Activated CD8-positive, alpha-beta memory T cell treated with anti-CD3 and anti-CD28 coated beads for 36 hours (primary cell): ENCODE results near the gene PNMA6F. TPM values are rescaled to one million over a fixed set of nuclear protein-coding genes. Genes with fewer than 3 reads are reported as not detected.
"Not testable (repeated sequence)": the region's sequence is repeated elsewhere in the genome, so short reads cannot be mapped to it uniquely, and the experiment has no call there.

Experiments
- CTCF ChIA-PET: fragments of 350-600 bp; sonication (Branson Sonifier 250); formaldehyde crosslinking; loops from one replicate; lab custom pipeline; 2021; ENCODE audit warnings: antibody characterized with exemption; lab: Charles Lee
- POLR2A ChIA-PET: fragments of 350-600 bp; sonication (Branson Sonifier 250); formaldehyde crosslinking; loops from one replicate; lab custom pipeline; 2021; ENCODE audit warnings: antibody characterized with exemption; lab: Charles Lee
- total RNA-seq, 2 experiments: library from RNA; stranded (reverse); gene quantifications; one replicate each; pipeline ENCODE4 v1.2.3, GENCODE V29; 2021

The PNMA6F gene
- total RNA-seq, 2 experiments from 2014 or later, result not detected

GRCh38 chrX:153305972-153306371 lies 15.6 kb downstream of the PNMA6F start:
- ChIA-PET CTCF (no interaction called here), POLR2A (no interaction called here)

- ChIA-PET CTCF (no interaction called here), POLR2A (no interaction called here)
Measured at GRCh38 chrX:153304988-153305736, 16.4 kb downstream of the PNMA6F start.

GRCh38 chrX:153303276-153304262 lies 18.0 kb downstream of the PNMA6F start:
- CTCF ChIA-PET, result interaction anchor here (0.8 kb wide), 1 partner anchor 31 kb away, joined by 3 read pairs; no protein-coding TSS in a partner anchor
- POLR2A ChIA-PET, result no interaction called here

- POLR2A ChIA-PET, result no interaction called here
- CTCF ChIA-PET, result no interaction called here
Measured at GRCh38 chrX:153302796-153303195, 18.8 kb downstream of the PNMA6F start.

- ChIA-PET CTCF (no interaction called here), POLR2A (no interaction called here)
Measured at GRCh38 chrX:153301746-153302145, 19.8 kb downstream of the PNMA6F start.

GRCh38 chrX:153299855-153300254 lies 21.7 kb downstream of the PNMA6F start:
- ChIA-PET POLR2A (no interaction called here), CTCF (no interaction called here)

- ChIA-PET POLR2A (no interaction called here), CTCF (no interaction called here)
Measured at GRCh38 chrX:153297376-153297775, 24.2 kb downstream of the PNMA6F start.

GRCh38 chrX:153293485-153294071 lies 28.0 kb downstream of the PNMA6F start:
- CTCF ChIA-PET, result not testable (repeated sequence)

GRCh38 chrX:153288807-153289206 lies 32.8 kb downstream of the PNMA6F start:
- CTCF ChIA-PET, POLR2A ChIA-PET: not testable (repeated sequence)

More at GRCh38 chrX:153293485-153294071, 28.0 kb downstream of the PNMA6F start:
- POLR2A ChIA-PET, result not testable (repeated sequence)

GRCh38 chrX:153285678-153286077 lies 35.9 kb downstream of the PNMA6F start:
- POLR2A ChIA-PET, result not testable (repeated sequence)

GRCh38 chrX:153283982-153284381 lies 37.6 kb downstream of the PNMA6F start:
- POLR2A ChIA-PET, CTCF ChIA-PET: not testable (repeated sequence)

More at GRCh38 chrX:153285678-153286077, 35.9 kb downstream of the PNMA6F start:
- CTCF ChIA-PET, result not testable (repeated sequence)

- POLR2A ChIA-PET, CTCF ChIA-PET: not testable (repeated sequence)
Measured at GRCh38 chrX:153281784-153282183, 39.8 kb downstream of the PNMA6F start.

- POLR2A ChIA-PET, CTCF ChIA-PET: not testable (repeated sequence)
Measured at GRCh38 chrX:153279304-153279703, 42.3 kb downstream of the PNMA6F start.

GRCh38 chrX:153276049-153276448 lies 45.5 kb downstream of the PNMA6F start:
- CTCF ChIA-PET, result not testable (repeated sequence)

GRCh38 chrX:153275418-153275817 lies 46.1 kb downstream of the PNMA6F start:
- POLR2A ChIA-PET, CTCF ChIA-PET: not testable (repeated sequence)

More at GRCh38 chrX:153276049-153276448, 45.5 kb downstream of the PNMA6F start:
- POLR2A ChIA-PET, result not testable (repeated sequence)

- CTCF ChIA-PET, POLR2A ChIA-PET: not testable (repeated sequence)
Measured at GRCh38 chrX:153272584-153272983, 49.0 kb downstream of the PNMA6F start.

- POLR2A ChIA-PET, CTCF ChIA-PET: not testable (repeated sequence)
Measured at GRCh38 chrX:153272070-153272469, 49.5 kb downstream of the PNMA6F start.
